Measurements from ENCODE around the gene LDLR.

DNA sequence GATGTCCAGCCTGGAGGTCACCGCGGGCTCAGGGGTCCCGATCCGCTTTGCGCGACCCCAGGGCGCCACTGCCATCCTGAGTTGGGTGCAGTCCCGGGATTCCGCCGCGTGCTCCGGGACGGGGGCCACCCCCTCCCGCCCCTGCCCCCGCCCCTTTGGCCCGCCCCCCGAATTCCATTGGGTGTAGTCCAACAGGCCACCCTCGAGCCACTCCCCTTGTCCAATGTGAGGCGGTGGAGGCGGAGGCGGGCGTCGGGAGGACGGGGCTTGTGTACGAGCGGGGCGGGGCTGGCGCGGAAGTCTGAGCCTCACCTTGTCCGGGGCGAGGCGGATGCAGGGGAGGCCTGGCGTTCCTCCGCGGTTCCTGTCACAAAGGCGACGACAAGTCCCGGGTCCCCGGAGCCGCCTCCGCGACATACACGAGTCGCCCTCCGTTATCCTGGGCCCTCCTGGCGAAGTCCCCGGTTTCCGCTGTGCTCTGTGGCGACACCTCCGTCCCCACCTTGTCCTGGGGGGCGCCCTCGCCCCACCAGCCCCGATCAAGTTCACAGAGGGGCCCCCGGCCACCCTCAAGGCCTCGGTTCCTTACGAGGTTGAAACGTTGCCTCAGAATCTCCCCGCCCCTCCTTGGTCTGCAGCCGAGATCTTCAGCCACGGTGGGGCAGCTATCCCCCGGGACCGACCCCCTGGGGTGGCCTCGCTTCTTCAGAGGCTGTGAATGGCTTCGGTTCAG lies 1.2 kb downstream of the LDLR start:
- TF ChIP-seq, protein P1, sequence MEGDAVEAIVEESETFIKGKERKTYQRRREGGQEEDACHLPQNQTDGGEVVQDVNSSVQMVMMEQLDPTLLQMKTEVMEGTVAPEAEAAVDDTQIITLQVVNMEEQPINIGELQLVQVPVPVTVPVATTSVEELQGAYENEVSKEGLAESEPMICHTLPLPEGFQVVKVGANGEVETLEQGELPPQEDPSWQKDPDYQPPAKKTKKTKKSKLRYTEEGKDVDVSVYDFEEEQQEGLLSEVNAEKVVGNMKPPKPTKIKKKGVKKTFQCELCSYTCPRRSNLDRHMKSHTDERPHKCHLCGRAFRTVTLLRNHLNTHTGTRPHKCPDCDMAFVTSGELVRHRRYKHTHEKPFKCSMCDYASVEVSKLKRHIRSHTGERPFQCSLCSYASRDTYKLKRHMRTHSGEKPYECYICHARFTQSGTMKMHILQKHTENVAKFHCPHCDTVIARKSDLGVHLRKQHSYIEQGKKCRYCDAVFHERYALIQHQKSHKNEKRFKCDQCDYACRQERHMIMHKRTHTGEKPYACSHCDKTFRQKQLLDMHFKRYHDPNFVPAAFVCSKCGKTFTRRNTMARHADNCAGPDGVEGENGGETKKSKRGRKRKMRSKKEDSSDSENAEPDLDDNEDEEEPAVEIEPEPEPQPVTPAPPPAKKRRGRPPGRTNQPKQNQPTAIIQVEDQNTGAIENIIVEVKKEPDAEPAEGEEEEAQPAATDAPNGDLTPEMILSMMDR (IDR thresholded peaks at IDR 0.05): peak in 1 of 3 experiments; percentile 3
- TF ChIP-seq POLR2A (IDR thresholded peaks at IDR 0.05; ENCODE audit: low read depth): peak; percentile 95

All from esophagus muscularis mucosa (tissue), 3 donors.